ENCODE measurements around the gene CNTNAP4.

Gene CNTNAP4

DNA sequence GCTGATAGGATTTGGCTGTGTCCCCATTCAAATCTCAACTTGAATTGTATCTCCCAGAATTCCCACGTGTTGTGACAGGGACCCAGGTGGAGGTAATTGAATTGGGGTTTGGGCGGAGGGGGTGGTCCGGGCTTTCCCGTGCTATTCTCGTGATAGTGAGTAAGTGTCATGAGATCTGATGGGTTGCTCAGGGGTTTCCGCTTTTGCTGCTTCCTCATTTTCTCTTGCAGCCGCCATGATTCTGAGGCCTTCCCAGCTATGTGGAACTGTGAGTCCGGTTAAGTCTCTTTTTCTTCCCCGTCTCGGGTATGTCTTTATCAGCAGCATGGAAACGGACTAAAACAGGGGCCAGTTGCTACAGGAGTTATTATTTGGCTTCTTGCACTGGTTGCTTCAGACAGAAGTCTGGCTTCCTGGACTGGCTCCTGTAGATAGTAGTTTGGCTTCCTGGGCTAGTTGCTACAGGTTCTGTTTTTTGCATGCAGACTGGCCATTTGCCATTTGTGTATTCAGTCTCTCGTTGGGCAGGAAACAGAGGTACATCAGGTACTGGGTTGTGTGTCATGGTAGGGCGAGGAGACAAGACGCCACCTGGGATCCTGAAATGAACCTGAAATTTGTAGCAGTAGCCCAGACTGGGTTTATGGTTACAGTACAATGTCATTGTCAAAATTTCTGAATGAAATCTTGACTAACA, 32.6 kb downstream of the CNTNAP4 start:
- no peak for DNase-seq (ENCODE audit: low read depth)

DNA sequence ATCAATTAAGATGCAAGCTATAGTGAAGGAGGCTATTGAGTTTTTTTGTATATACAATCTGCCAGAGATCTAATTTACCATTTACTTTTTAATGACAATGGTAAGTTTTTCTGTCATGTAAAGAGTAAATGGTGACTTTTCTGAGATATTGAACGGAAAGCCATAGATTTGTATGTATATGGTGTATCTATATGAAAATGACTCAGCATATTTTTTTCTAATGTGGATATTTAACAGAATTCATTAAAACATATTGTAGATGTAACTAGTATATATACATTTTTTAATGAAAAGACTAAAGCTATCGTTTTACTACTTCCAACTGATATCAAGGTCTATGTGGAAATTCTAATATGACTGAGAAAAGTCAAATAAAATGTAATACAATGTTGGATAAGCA, 34.1 kb downstream of the CNTNAP4 start:
- no peak for DNase-seq (ENCODE audit: low read depth)

DNA sequence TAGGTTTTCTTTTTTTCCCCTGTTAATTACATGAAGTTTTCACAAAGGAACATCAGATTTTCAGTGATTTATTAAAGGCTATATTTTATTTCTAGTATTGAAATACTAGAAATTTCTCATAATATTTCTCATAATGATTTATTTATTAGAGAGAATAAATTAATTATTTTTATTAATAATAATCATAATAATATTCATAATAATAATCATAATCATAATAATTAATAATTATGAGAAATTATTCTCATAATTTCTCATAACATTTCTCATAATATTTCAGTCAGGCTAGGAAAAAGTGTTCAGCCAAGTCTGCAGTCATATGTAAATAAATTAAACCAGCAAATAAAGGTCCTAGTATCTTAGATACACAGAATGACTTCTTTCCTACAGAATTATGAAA, 41.4 kb downstream of the CNTNAP4 start:
- no peak for DNase-seq (ENCODE audit: low read depth)

DNA sequence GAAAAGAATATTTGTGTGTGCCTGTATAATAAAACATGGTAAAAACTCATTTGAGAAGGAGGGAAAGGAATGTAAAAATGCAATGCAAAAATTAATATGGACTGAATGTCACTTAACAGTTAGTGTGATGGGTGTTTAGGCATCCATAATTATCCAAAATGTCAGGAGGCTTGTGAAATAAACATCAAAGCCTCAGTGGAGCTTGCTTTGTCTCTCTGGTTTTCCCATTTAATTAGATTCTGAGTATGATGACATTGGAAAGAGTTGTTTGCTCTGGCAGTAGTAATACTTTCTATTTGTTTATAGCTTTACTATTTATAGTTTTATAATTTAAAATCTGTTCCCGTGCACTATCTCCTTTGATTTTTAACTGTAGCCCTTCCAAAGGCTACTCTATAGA, 51.9 kb downstream of the CNTNAP4 start:
- DNase-seq (ENCODE audit: low read depth), result no peak

GRCh38 chr16:76335180-76335974, 58.2 kb downstream of the CNTNAP4 start:
- DNase-seq (ENCODE audit: low read depth), result no peak

DNA sequence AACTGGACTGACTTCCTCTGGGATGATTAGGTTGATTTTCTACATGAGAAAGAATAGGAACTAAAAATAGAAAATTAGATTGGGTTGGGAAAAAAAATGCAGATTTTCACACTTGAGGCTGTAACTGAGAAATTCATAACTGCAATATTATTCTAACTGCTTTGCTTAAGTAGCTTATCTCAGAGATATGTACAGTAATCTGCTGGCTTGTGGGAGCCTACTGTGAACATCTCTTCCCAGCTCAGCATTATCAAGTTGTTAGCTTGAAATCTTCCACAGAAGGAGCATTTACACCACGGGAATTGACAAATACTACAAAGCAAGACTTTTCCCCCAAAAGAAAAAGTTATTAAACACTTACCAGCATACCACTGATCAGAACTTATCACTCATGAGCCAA, 58.9 kb downstream of the CNTNAP4 start:
- DNase-seq (ENCODE audit: low read depth), result no peak

GRCh38 chr16:76338472-76338871, 61.3 kb downstream of the CNTNAP4 start:
- no peak for DNase-seq (ENCODE audit: low read depth)

GRCh38 chr16:76343769-76344168, 66.6 kb downstream of the CNTNAP4 start:
- DNase-seq (ENCODE audit: low read depth), result no peak

DNA sequence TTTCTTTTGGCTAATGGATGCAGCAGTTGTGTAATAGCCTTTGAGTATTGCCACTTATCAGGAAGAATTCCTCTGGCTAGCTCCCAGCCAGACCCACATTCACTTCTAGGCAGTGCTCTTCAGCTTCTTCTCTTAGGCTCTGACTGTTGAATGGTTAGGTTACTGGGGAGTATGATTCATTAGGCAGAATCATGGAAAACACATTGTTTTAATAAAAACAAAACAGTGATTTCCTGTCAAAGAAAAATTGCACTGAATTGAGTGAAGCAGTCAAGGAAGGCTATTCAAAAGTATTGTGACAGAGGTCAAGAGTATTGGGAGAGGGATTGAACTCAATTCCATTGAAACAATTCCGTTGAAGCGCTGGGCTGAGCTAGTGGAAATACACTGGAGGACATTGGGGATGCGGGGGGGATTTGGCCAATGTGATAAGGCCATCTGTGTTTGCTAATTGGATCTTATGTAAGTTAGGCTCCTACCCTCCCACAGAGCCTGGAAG, 68.0 kb downstream of the CNTNAP4 start:
- DNase-seq (ENCODE audit: low read depth), result peak; percentile 74

DNA sequence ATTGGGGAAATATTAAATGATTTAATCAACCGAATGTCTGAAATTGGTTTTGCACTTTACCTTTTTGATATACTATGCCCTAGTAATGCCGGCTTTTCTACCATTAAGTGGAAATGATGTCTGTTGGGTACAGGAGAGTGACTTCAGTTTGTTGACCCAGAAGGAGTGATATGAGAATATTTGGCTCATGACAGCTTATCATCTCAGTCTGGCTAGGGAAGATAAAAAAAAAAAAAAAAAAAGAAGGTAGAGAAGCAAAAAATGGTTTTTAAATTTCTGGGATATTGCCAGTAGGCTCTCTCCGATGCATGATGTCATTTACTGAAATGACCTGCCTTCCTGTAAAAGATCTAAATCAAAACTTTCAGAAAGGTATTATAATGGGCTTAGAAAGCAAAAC, 69.0 kb downstream of the CNTNAP4 start:
- no peak for DNase-seq (ENCODE audit: low read depth)

DNA sequence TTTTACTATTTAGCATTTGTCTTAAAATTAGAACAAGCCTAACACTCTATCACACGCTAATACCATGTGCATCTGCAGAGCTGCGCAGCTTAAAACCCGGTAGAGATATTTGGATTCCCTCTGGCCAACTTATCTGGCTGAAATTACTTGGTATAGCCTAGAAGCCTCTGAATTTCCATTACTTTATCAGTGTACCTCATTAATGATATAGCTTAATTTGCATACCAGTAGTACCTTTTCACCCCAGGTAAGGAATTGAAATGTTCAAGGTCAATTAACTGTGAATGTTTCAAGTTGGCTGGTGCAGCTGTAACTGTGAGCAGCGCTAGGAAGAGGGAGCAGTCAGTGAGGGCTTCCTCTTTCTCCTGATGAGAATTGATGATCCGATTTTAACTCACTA, 74.2 kb downstream of the CNTNAP4 start:
- DNase-seq (ENCODE audit: low read depth), result no peak

GRCh38 chr16:76360404-76360803, 83.2 kb downstream of the CNTNAP4 start:
- DNase-seq (ENCODE audit: low read depth), result no peak

DNA sequence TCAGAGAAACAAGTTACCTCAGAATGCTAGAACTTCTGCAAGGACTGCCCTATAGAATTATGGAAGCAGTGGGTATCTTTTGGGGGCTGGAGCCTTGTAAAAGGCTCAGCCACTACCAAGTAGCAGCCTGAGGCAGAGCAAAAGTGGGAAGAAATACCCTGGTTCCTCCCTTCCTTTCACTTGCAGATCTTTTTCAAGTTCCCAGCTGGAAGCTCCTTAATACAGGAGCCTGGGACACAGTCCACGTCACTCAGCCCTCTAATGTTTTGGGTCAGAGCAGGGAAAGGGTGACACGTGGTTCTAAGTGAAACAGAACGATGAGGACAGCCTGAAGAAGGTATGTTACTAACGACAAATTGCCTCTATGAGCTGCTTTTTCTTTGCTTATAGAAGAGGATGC, 93.1 kb downstream of the CNTNAP4 start:
- no peak for DNase-seq (ENCODE audit: low read depth)

DNA sequence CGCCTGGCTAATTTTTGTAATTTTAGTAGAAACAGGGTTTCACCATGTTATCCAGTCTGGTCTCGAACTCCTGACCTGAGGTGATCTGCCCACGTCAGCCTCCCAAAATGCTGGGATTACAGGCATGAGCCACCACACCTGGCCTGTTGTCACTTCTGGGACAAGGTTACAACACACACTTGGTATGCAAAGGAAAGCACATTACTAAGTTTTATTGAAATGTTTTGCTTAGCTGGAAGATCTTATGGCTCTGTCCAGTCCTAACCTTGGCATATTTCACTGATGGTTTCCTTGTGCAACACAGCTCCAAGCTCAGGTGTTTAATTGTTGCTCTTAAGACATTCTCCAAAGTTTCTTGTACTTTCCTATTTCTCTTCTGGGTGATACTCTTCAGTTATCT, 94.2 kb downstream of the CNTNAP4 start:
- no peak for DNase-seq (ENCODE audit: low read depth)

GRCh38 chr16:76373998-76374397, 96.8 kb downstream of the CNTNAP4 start:
- DNase-seq (ENCODE audit: low read depth), result no peak

- DNase-seq (ENCODE audit: low read depth), result no peak
These were observed 99.8 kb downstream of the CNTNAP4 start for GRCh38 chr16:76376988-76377387.

DNA sequence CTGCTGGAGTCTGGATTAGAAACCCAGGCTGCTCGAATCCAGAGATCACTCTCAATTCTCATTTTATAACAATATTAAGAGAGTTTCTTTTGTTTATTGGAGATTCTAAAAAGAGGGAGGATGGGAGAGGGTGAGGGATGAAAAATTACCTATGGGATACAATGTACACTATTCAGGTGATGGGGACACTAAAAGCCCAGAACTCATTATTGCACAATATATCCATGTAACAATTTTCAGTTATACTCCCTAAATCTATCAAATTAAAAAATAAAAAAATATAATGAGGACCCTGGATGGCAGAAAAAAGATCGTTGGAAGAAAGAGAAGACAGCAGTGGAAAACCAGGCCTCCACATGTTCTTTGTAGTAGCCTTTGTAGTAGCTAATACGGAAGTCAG, 100.8 kb downstream of the CNTNAP4 start:
- no peak for DNase-seq (ENCODE audit: low read depth)

DNA sequence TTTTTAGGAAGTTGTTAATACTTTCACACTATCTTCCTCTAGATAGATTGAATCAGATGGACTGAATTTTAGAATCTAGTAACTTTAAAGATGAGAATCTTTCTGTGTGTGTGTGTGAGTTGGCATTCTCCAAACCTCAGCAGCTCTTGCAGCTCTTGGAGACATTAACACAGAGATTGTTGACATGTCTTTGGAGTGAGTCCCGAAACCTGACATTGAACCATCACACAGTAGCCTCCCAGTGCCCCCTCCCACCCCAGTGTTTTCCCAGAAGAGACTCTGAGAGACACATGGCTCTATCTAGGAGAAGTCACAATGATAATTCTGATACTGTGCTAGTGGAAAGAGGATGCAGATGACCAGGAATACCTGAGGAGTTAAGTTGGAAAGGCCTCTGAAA, 103.9 kb downstream of the CNTNAP4 start:
- DNase-seq (ENCODE audit: low read depth), result no peak

DNA sequence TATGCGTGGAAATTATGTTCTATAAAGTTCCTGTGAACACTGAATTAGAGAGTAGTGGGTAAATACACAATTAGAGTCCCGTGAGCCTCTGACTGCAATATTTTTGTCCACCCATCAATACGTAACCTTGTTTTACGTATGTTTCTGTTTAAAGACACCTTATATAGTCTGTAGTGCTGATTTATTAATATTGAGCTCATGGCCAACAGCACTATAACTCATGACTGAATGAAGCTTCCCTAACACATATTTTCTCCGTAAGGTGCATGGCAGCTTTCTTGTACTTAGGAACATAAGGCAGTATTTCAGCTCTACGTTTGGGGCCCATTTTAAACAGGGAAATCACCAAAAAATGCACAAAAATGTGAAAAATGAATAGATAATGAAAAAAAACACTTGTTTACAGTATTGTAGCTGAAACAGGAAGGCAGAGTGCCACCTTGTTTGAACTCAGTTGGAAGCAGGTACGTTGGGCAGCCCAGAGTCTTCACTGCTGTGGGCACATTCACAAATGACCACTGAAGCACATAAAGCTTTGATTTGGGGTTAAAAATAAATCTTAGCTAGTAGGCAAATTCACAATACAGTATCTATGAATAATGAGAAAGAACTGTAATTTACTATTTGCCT, 108.5 kb downstream of the CNTNAP4 start:
- no peak for DNase-seq (ENCODE audit: low read depth)

GRCh38 chr16:76386784-76387183, 109.6 kb downstream of the CNTNAP4 start:
- peak; percentile 30 for DNase-seq (ENCODE audit: low read depth)

GRCh38 chr16:76387994-76388393, 110.8 kb downstream of the CNTNAP4 start:
- no peak for DNase-seq (ENCODE audit: low read depth)

- DNase-seq (ENCODE audit: low read depth), result peak; percentile 38
These were observed 111.9 kb downstream of the CNTNAP4 start for GRCh38 chr16:76389126-76389525.

DNA sequence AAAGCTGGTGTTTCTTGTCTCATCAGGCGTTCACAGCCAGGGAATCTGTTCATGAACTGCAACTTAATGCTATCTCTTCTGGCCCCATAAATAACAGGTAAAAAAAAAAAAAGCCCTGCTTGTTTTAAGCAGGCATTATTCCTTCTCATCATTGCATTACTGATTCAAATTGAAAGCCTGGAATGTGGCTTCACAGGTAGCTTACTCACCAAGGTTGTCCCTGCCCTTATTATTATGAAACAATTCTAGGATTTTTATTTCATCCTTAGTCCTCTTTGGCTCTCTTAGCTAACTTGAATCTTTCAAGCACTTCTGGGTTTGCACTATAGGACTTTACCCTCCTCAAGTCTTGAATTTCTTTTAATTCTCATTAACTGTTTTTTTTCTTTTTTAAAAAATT, 113.3 kb downstream of the CNTNAP4 start:
- no peak for DNase-seq (ENCODE audit: low read depth)

Measured in HS-5 (cell line).